Measurements from ENCODE around the gene CDAN1. TPM values are rescaled to one million over a fixed set of nuclear protein-coding genes. Genes with fewer than 3 reads are reported as not detected.

Gene CDAN1
- total and polyA plus RNA-seq, 2 of the 8 experiments (the other 6 are each of a cell fraction or from before 2014, with no cell fraction given) = 4.5 to 18.6 TPM

DNA sequence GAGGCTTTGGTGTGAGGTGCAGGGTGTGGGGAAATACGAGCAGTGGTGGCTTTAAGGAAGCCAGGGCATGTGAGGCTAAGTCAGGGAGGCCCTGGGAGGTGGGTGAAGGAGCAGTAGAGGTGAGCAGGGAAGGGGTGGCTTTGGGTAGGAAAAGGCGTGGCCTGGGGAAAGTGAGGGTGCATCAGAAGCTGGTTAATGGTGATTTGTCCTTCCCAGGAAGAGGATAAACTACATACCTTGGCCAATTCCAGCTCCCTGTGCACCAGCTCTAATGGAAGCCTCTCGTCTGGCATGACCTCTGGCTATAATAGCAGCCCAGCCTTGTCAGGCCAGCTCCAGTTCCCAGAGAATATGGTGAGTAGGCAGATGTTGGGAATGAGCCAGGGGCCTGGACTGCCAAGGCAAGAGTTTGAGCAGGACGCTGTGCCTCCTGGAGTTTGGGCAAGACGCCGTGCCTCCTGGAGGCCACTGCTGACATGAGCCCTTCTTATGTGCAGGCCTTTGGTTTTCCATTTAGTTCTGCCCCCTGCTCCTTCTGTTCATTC, 41.3 kb downstream of the CDAN1 start:
- Histone ChIP-seq H4K8ac (ENCODE audit: extremely low read depth, insufficient read depth, low read length) (no peak overlapping the region), H2BK12ac (ENCODE audit: low read depth, low read length) (no peak overlapping the region), H3K9ac (replicated peaks in 1 of 4; ENCODE audit: extremely low read depth in 1 of 4, low read depth in 3 of 4, low read length in 3 of 4) (no peak overlapping the region), H3K4ac (replicated peaks; ENCODE audit: insufficient read length, low read depth, low read length) (no peak overlapping the region), H2AK5ac (ENCODE audit: low read depth, low read length) (no peak overlapping the region), H3K9me3 (ENCODE audit: insufficient read depth in 2 of 2, low read depth in 1 of 2, low read length in 1 of 2) (no peaks in the 10 kb centered on the region), H3K27me3 (replicated peaks in 1 of 4; ENCODE audit: control insufficient read depth in 3 of 4, extremely low read depth in 1 of 4, insufficient read depth in 3 of 4, low read length in 3 of 4) (no peaks in the 10 kb centered on the region), H3K4me2 (ENCODE audit: insufficient read depth in 1 of 2, low read depth in 2 of 2, low read length in 2 of 2) (no peak overlapping the region), H3K14ac (ENCODE audit: insufficient read length) (no peak overlapping the region), H3K79me2 (ENCODE audit: control insufficient read depth in 1 of 2, insufficient read depth in 2 of 2, low read length in 2 of 2) (no peaks in the 10 kb centered on the region), H4K20me1 (replicated peaks in 1 of 2; ENCODE audit: control insufficient read depth in 1 of 2, insufficient read depth in 2 of 2, low read length in 2 of 2) (peaks cover 0 to 1% of the 10 kb centered on the region in 2 experiments), H2BK20ac (ENCODE audit: low read length) (no peak overlapping the region), H2BK15ac (ENCODE audit: low read length) (no peak overlapping the region), H2BK5ac (ENCODE audit: low read depth, low read length) (no peak overlapping the region), H3K27ac (ENCODE audit: low read depth, low read length) (no peak overlapping the region), H3K56ac (replicated peaks; ENCODE audit: insufficient read length, low read depth, low read length) (no peak overlapping the region), H3K79me1 (ENCODE audit: low read depth, low read length) (no peaks in the 10 kb centered on the region), H3K4me1 (replicated peaks in 1 of 4; ENCODE audit: control insufficient read depth in 3 of 4, insufficient read depth in 4 of 4, low read length in 3 of 4) (no peaks in the 10 kb centered on the region), H3K36me3 (ENCODE audit: control insufficient read depth in 2 of 4, insufficient read depth in 4 of 4, low read length in 3 of 4) (peaks cover 0 to 12% (median under 1%) of the 10 kb centered on the region in 4 experiments; a peak in 3 of 8 replicates), H4K5ac (ENCODE audit: insufficient read length, low read depth, low read length) (no peak overlapping the region), H3K23me2 (ENCODE audit: low read depth, low read length) (no peaks in the 10 kb centered on the region), H2BK120ac (replicated peaks; ENCODE audit: low read depth, low read length) (no peak overlapping the region), H2AFZ (ENCODE audit: low read length) (no peak overlapping the region), H4K91ac (replicated peaks; ENCODE audit: insufficient read length, low read length) (no peak overlapping the region), H3K18ac (ENCODE audit: extremely low read depth, low read length) (no peak overlapping the region), H3K23ac (ENCODE audit: insufficient read length) (no peak overlapping the region), H3K4me3 (ENCODE audit: extremely low read depth in 1 of 4, insufficient read depth in 2 of 4, low read depth in 3 of 4, low read length in 4 of 4) (no peak overlapping the region)
- no peak for DNase-seq (ENCODE audit: low read depth in 1 of 2, low spot score in 2 of 2)
- FAIRE-seq = no peak
- POLR2A ChIA-PET (ENCODE audit: partially characterized antibody) = no interaction called here
- 90% methylated on average over 6 of the region's 6 CpGs; no CpG with 5 or more reads in 1 of the 2 experiments for WGBS, 2 experiments (ENCODE audit: extremely low coverage in 1 of 2, insufficient coverage in 1 of 2, insufficient read length in 1 of 2, insufficient replicate concordance in 2 of 2, low coverage in 1 of 2, low lambda C conversion rate in 2 of 2, missing lambda C conversion rate in 1 of 2)
- CTCF ChIA-PET (ENCODE audit: partially characterized antibody) = interaction anchor here (1.0 to 2.0 kb wide), 3 partner anchors 9 to 238 kb away, joined by 3 to 11 read pairs (median 4); no protein-coding TSS in a partner anchor
- no peak for TF ChIP-seq CTBP2 (IDR thresholded peaks at IDR 0.05; ENCODE audit: borderline replicate concordance, insufficient read depth, insufficient read length, low read length)
- TF ChIP-seq NANOG (IDR thresholded peaks at IDR 0.05; ENCODE audit: insufficient read depth, low read depth, low read length, poor library complexity, severe bottlenecking) = no peak
- TF ChIP-seq TEAD4 (IDR thresholded peaks at IDR 0.05; ENCODE audit: low read depth, low read length) = no peak
- TF ChIP-seq CHD2 (IDR thresholded peaks at IDR 0.05; ENCODE audit: low read length) = no peak
- TF ChIP-seq SP2 (IDR thresholded peaks at IDR 0.05; ENCODE audit: low read length) = no peak
- TF ChIP-seq SP1 (IDR thresholded peaks at IDR 0.05; ENCODE audit: low read depth, low read length) = no peak
- no peak for TF ChIP-seq TBP (IDR thresholded peaks at IDR 0.05; ENCODE audit: low read depth, low read length)
- no peak for TF ChIP-seq CEBPB (IDR thresholded peaks at IDR 0.05; ENCODE audit: low read depth, low read length)
- TF ChIP-seq SAP30 (IDR thresholded peaks at IDR 0.05; ENCODE audit: insufficient read depth, insufficient replicate concordance, low read length) = no peak
- TF ChIP-seq KDM1A (IDR thresholded peaks at IDR 0.05; ENCODE audit: borderline replicate concordance, low read length) = no peak
- TF ChIP-seq TAF1 (IDR thresholded peaks at IDR 0.05; ENCODE audit: low read depth, low read length) = no peak
- TF ChIP-seq EZH2 (IDR thresholded peaks at IDR 0.05; ENCODE audit: low read depth, low read length, severe bottlenecking) = no peak
- no peak for TF ChIP-seq POLR2AphosphoS5 (IDR thresholded peaks at IDR 0.05; ENCODE audit: low read depth, low read length)
